Neuronal stem cell (in vitro differentiated cells): Measurements from ENCODE around the gene TSR3.

ENCODE experiments used
- DNase-seq: peaks from one replicate; pipeline ENCODE4 v3.0.0-alpha.2; 2013; ENCODE audit warnings: low spot score
- H2AFZ ChIP-seq: one replicate; pipeline ENCODE4 v1.6.1; 2013; ENCODE audit warnings: mild to moderate bottlenecking, low read length, inconsistent platforms
- H2AK5ac ChIP-seq: 2 replicates; pipeline ENCODE4 v1.6.1; 2013; ENCODE audit warnings: low read depth, mild to moderate bottlenecking, inconsistent platforms, low read length, moderate library complexity, mixed read lengths
- H2BK120ac ChIP-seq: 2 replicates; pipeline ENCODE4 v1.6.1; 2013; ENCODE audit warnings: low read depth, mild to moderate bottlenecking, inconsistent platforms, low read length, moderate library complexity, mixed read lengths
- H2BK12ac ChIP-seq: one replicate; pipeline ENCODE4 v1.6.1; 2013; ENCODE audit warnings: low read length, inconsistent platforms
- H2BK15ac ChIP-seq: 2 replicates; pipeline ENCODE4 v1.6.1; 2013; ENCODE audit warnings: mild to moderate bottlenecking, low read length, inconsistent platforms, mixed read lengths
- H2BK5ac ChIP-seq: one replicate; pipeline ENCODE4 v1.6.1; 2013; ENCODE audit warnings: inconsistent platforms, mild to moderate bottlenecking, low read length, moderate library complexity
- H3K14ac ChIP-seq: one replicate; pipeline ENCODE4 v1.6.1; 2013; ENCODE audit warnings: low read length, inconsistent platforms
- H3K18ac ChIP-seq: 2 replicates; pipeline ENCODE4 v1.6.1; 2013; ENCODE audit warnings: low read length, inconsistent platforms
- H3K23ac ChIP-seq: 2 replicates; pipeline ENCODE4 v1.6.1; 2013; ENCODE audit warnings: low read depth, mild to moderate bottlenecking, mixed read lengths, low read length, inconsistent platforms; ENCODE audit not compliant: poor library complexity
- H3K27ac ChIP-seq: replicated peaks from 3 replicates; pipeline ENCODE4 v1.5.1; 2013; ENCODE audit warnings: low read length, inconsistent platforms
- H3K27me3 ChIP-seq, 3 experiments: 2 replicates each; pipeline ENCODE4 v1.6.1; 2013; ENCODE audit warnings: low read length in 3 of 3, mild to moderate bottlenecking in 2 of 3, inconsistent platforms in 1 of 3, low read depth in 1 of 3, mixed read lengths in 1 of 3, moderate library complexity in 1 of 3; ENCODE audit not compliant: control insufficient read depth in 3 of 3, insufficient read depth in 3 of 3
- H3K36me3 ChIP-seq, 2 donors: replicated peaks in 1 of 2; 2 replicates each; pipeline ENCODE4 v1.6.1; 2013; ENCODE audit warnings: low read length in 2 of 2; ENCODE audit not compliant: control insufficient read depth in 2 of 2, insufficient read depth in 2 of 2
- H3K4ac ChIP-seq: 2 replicates; pipeline ENCODE4 v1.6.1; 2013; ENCODE audit warnings: inconsistent platforms, mild to moderate bottlenecking, low read length, moderate library complexity
- H3K4me1 ChIP-seq, 2 donors: 1 replicate in 1 of 2; 2 replicates in 1 of 2; pipeline ENCODE4 v1.6.1; 2013; ENCODE audit warnings: low read length in 2 of 2, low read depth in 1 of 2; ENCODE audit not compliant: control insufficient read depth in 2 of 2, insufficient read depth in 1 of 2
- H3K4me2 ChIP-seq: one replicate; pipeline ENCODE4 v1.6.1; 2013; ENCODE audit warnings: mild to moderate bottlenecking, low read length, inconsistent platforms; ENCODE audit not compliant: insufficient read depth, poor library complexity, severe bottlenecking
- H3K4me3 ChIP-seq, 2 donors: 2 replicates each; pipeline ENCODE4 v1.5.1; 2013; ENCODE audit warnings: low read length in 2 of 2, mild to moderate bottlenecking in 2 of 2, inconsistent platforms in 1 of 2, moderate library complexity in 1 of 2
- H3K79me1 ChIP-seq: one replicate; pipeline ENCODE4 v1.6.1; 2013; ENCODE audit warnings: low read depth, mild to moderate bottlenecking, inconsistent platforms, low read length, moderate library complexity
- H3K9ac ChIP-seq: one replicate; pipeline ENCODE4 v1.6.1; 2013; ENCODE audit warnings: mild to moderate bottlenecking, low read depth, low read length, inconsistent platforms; ENCODE audit not compliant: poor library complexity
- H3K9me3 ChIP-seq, 2 donors: replicated peaks in 1 of 2; 2 replicates each; pipeline versions ENCODE3 to v1.6.1; 2013; ENCODE audit warnings: low read length in 2 of 2, mild to moderate bottlenecking in 2 of 2, inconsistent platforms in 1 of 2, low read depth in 1 of 2, mixed read lengths in 1 of 2, moderate library complexity in 1 of 2; ENCODE audit not compliant: control insufficient read depth in 2 of 2, insufficient read depth in 1 of 2
- H4K8ac ChIP-seq: one replicate; pipeline ENCODE4 v1.6.1; 2013; ENCODE audit warnings: low read depth, mild to moderate bottlenecking, inconsistent platforms, low read length, moderate library complexity
- H4K91ac ChIP-seq: one replicate; pipeline ENCODE4 v1.6.1; 2013; ENCODE audit warnings: low read length, low read depth, mild to moderate bottlenecking, inconsistent platforms; ENCODE audit not compliant: poor library complexity
- WGBS, 2 donors: extraction: QIAGEN DNeasy Blood & Tissue Kit; methylation state at CpG; one replicate each; pipeline ENCODE4 v1.1.7; 2013; ENCODE audit warnings: missing lambda C conversion rate in 2 of 2, mixed read lengths in 1 of 2; ENCODE audit not compliant: insufficient read length in 2 of 2, insufficient replicate concordance in 1 of 2; ENCODE audit errors: extremely low coverage in 2 of 2; 5-methylcytosine and 5-hydroxymethylcytosine counted together

TSR3 gene

GRCh38 chr16:1362807-1363206, 11.1 kb upstream of the TSR3 start:
- Histone ChIP-seq H3K4me2 (no peak overlapping the region), H3K36me3 (peaks cover 35 to 64% of the 10 kb centered on the region in 2 donors), H4K8ac (no peak overlapping the region), H2BK5ac (no peak overlapping the region), H3K27me3 (no peaks in the 10 kb centered on the region), H3K4me3 (no peak overlapping the region), H3K4me1 (no peaks in the 10 kb centered on the region), H3K9me3 (peaks cover 0 to 2% of the 10 kb centered on the region in 2 donors), H3K27ac (no peak overlapping the region), H3K9ac (no peak overlapping the region), H4K91ac (no peak overlapping the region), H2BK120ac (no peak overlapping the region), H3K23ac (peak overlapping the region; percentile 55), H2BK15ac (no peak overlapping the region), H3K4ac (no peak overlapping the region), H3K79me1 (peaks cover 14% of the 10 kb centered on the region), H2BK12ac (no peak overlapping the region), H2AK5ac (no peak overlapping the region), H3K14ac (no peak overlapping the region), H3K18ac (no peak overlapping the region), H2AFZ (no peak overlapping the region)
- no CpG with 5 or more reads among the region's 11 CpGs for WGBS, 2 donors
- DNase-seq = no peak

- no peak overlapping the region for H4K8ac ChIP-seq
- no peaks in the 10 kb centered on the region for H3K27me3 ChIP-seq
Measured at GRCh38 chr16:1361685-1362360, 10.1 kb upstream of the TSR3 start.

GRCh38 chr16:1357906-1358566, 6.4 kb upstream of the TSR3 start:
- Histone ChIP-seq H2AFZ (no peak overlapping the region), H3K4ac (no peak overlapping the region), H3K27ac (no peak overlapping the region), H3K9me3 (no peaks in the 10 kb centered on the region), H2AK5ac (no peak overlapping the region), H3K14ac (no peak overlapping the region), H3K4me1 (no peaks in the 10 kb centered on the region), H3K18ac (no peak overlapping the region), H4K91ac (no peak overlapping the region), H3K4me3 (peak overlapping the region in 1 of 2 donors; percentile 37), H2BK15ac (no peak overlapping the region), H3K36me3 (peaks cover 12 to 22% of the 10 kb centered on the region in 2 donors), H2BK5ac (no peak overlapping the region), H2BK120ac (no peak overlapping the region), H3K23ac (no peak overlapping the region), H2BK12ac (no peak overlapping the region), H3K4me2 (no peak overlapping the region), H3K9ac (no peak overlapping the region), H4K8ac (no peak overlapping the region), H3K27me3 (no peaks in the 10 kb centered on the region), H3K79me1 (peaks cover 21% of the 10 kb centered on the region)
- DNase-seq = no peak
- WGBS, 2 donors = no CpG with 5 or more reads among the region's 19 CpGs

More at GRCh38 chr16:1361685-1362360, 10.1 kb upstream of the TSR3 start:
- Histone ChIP-seq H3K4me2 (no peak overlapping the region), H2AK5ac (no peak overlapping the region), H3K27ac (no peak overlapping the region), H3K79me1 (peaks cover 15% of the 10 kb centered on the region), H2BK15ac (no peak overlapping the region), H3K9ac (peak overlapping the region; percentile 60), H3K4ac (no peak overlapping the region), H4K91ac (no peak overlapping the region), H3K9me3 (peaks cover 0 to 2% of the 10 kb centered on the region in 2 donors), H3K4me1 (no peaks in the 10 kb centered on the region), H3K36me3 (peaks cover 32 to 58% of the 10 kb centered on the region in 2 donors), H2AFZ (no peak overlapping the region), H3K14ac (peak overlapping the region; percentile 71), H3K18ac (no peak overlapping the region), H2BK5ac (no peak overlapping the region), H2BK120ac (no peak overlapping the region), H3K4me3 (no peak overlapping the region), H3K23ac (no peak overlapping the region), H2BK12ac (peak overlapping the region; percentile 10)
- no peak for DNase-seq
- no CpG with 5 or more reads among the region's 43 CpGs for WGBS, 2 donors

GRCh38 chr16:1356061-1356900, 4.6 kb upstream of the TSR3 start:
- no peak overlapping the region for H3K4ac ChIP-seq
- no peak overlapping the region for H4K91ac ChIP-seq
- no CpG with 5 or more reads among the region's 33 CpGs for WGBS, 2 donors
- no peak overlapping the region for H2BK15ac ChIP-seq
- H3K4me1 ChIP-seq = peaks cover 4% of the 10 kb centered on the region in 2 donors
- peak overlapping the region; percentile 55 for H3K23ac ChIP-seq
- H3K27ac ChIP-seq = no peak overlapping the region
- no peak overlapping the region for H2AK5ac ChIP-seq
- H3K27me3 ChIP-seq = no peaks in the 10 kb centered on the region
- H3K4me3 ChIP-seq = no peak overlapping the region
- H2BK5ac ChIP-seq = no peak overlapping the region
- H3K4me2 ChIP-seq = no peak overlapping the region
- no peak overlapping the region for H4K8ac ChIP-seq
- peak overlapping the region; percentile 41 for H2BK12ac ChIP-seq
- no peak overlapping the region for H3K9ac ChIP-seq
- H3K9me3 ChIP-seq = no peaks in the 10 kb centered on the region
- peaks cover 29% of the 10 kb centered on the region for H3K79me1 ChIP-seq
- peak overlapping the region; percentile 56 for H3K14ac ChIP-seq
- H2AFZ ChIP-seq = no peak overlapping the region
- peak overlapping the region; percentile 28 for H3K18ac ChIP-seq
- H2BK120ac ChIP-seq = no peak overlapping the region
- H3K36me3 ChIP-seq = peaks cover 2 to 12% of the 10 kb centered on the region in 2 donors
- DNase-seq = no peak
